DND-41 (cell line): ENCODE data around the gene FMN2.

Source experiments
- ATAC-seq: fragments of 200-7000 bp; cut with Tn5 transposase; 3 replicates; pipeline ENCODE4 v1.9.1; 2021; ENCODE audit warnings: low read depth; ENCODE audit not compliant: insufficient read depth
- DNase-seq: peaks from one replicate; pipeline ENCODE4 v3.0.0-alpha.2; 2020
- H2AFZ ChIP-seq: 2 replicates; pipeline ENCODE4 v1.6.0; 2012; ENCODE audit warnings: low read depth, low read length
- H3K27ac ChIP-seq: 2 replicates; pipeline ENCODE4 v1.5.1; 2012; ENCODE audit warnings: low read length, inconsistent platforms
- H3K27me3 ChIP-seq: fragments of 200-600 bp; sonication (generic); 2 replicates; pipeline ENCODE4 v1.6.0; 2012; ENCODE audit warnings: low read length, mild to moderate bottlenecking, inconsistent platforms; ENCODE audit not compliant: insufficient read depth, poor library complexity
- H3K36me3 ChIP-seq: 2 replicates; pipeline ENCODE4 v1.5.1; 2012; ENCODE audit warnings: low read length, inconsistent platforms; ENCODE audit not compliant: insufficient read depth
- H3K4me1 ChIP-seq: 2 replicates; pipeline ENCODE4 v1.5.1; 2012; ENCODE audit warnings: mild to moderate bottlenecking, low read length; ENCODE audit not compliant: insufficient read depth
- H3K4me2 ChIP-seq: 2 replicates; pipeline ENCODE4 v1.6.0; 2012; ENCODE audit warnings: mild to moderate bottlenecking, moderate library complexity, low read length, inconsistent platforms; ENCODE audit not compliant: insufficient read depth
- H3K4me3 ChIP-seq, 2 experiments: fragments of 200-600 bp in 1 of 2; shearing (Covaris generic) in 1 of 2; 2 replicates each; pipeline ENCODE4 v1.5.1; 2012 to 2016; ENCODE audit warnings: inconsistent platforms in 2 of 2, low read length in 2 of 2, mild to moderate bottlenecking in 2 of 2, low read depth in 1 of 2, moderate library complexity in 1 of 2
- H3K79me2 ChIP-seq: 2 replicates; pipeline ENCODE4 v1.6.0; 2012; ENCODE audit warnings: low read length, inconsistent platforms; ENCODE audit not compliant: insufficient read depth
- H3K9ac ChIP-seq: 2 replicates; pipeline ENCODE4 v1.6.0; 2012; ENCODE audit warnings: low read depth, mild to moderate bottlenecking, inconsistent platforms, low read length, moderate library complexity
- H3K9me3 ChIP-seq: 2 replicates; pipeline ENCODE4 v1.5.1; 2012; ENCODE audit warnings: low read length, moderate library complexity, mild to moderate bottlenecking, inconsistent platforms; ENCODE audit not compliant: insufficient read depth, severe bottlenecking
- H4K20me1 ChIP-seq: 2 replicates; pipeline ENCODE4 v1.6.0; 2012; ENCODE audit warnings: low read length; ENCODE audit not compliant: insufficient read depth
- CTCF ChIP-seq: IDR thresholded peaks from 2 replicates; pipeline ENCODE4 v1.5.1; 2012; ENCODE audit warnings: borderline replicate concordance, low read length, moderate library complexity, mild to moderate bottlenecking; ENCODE audit not compliant: poor library complexity, severe bottlenecking; ENCODE audit errors: extremely low read depth
- EZH2 ChIP-seq: IDR thresholded peaks from 3 replicates; pipeline ENCODE4 v1.6.1; 2012; ENCODE audit warnings: borderline replicate concordance, low read depth, mild to moderate bottlenecking, moderate library complexity, low read length, inconsistent platforms; ENCODE audit not compliant: severe bottlenecking

FMN2 gene

DNA sequence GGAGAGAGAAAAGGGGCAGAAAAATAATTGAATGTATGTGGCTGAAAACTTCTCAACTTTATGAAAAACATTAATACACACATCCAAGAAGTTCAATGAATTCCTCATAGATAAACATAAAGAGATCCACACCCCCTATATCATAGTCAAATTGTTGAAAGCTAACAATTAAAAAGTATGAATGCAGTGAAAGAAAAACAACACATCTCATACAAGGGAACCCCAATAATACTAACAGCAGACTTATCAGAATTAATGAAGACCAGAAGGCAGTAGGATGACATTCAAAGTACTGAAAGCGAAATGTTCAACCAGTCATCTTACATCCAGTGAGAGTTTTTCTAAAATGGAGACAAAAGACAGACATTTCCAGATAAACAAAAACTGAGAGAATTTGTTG, 134.4 kb downstream of the FMN2 start:
- no peaks in the 10 kb centered on the region for H4K20me1 ChIP-seq
- H3K27ac ChIP-seq = no peak overlapping the region
- H3K9ac ChIP-seq = no peak overlapping the region
- ATAC-seq (no peak), DNase-seq (no peak)
- H3K9me3 ChIP-seq = no peaks in the 10 kb centered on the region
- no peak for TF ChIP-seq EZH2
- TF ChIP-seq CTCF = no peak
- no peak overlapping the region for H3K4me2 ChIP-seq
- H3K27me3 ChIP-seq = no peaks in the 10 kb centered on the region
- no peak overlapping the region for H3K4me3 ChIP-seq
- no peaks in the 10 kb centered on the region for H3K79me2 ChIP-seq
- H2AFZ ChIP-seq = no peak overlapping the region
- H3K4me1 ChIP-seq = no peaks in the 10 kb centered on the region
- no peaks in the 10 kb centered on the region for H3K36me3 ChIP-seq

GRCh38 chr1:240230816-240231215, 139.1 kb downstream of the FMN2 start:
- H2AFZ ChIP-seq = no peak overlapping the region
- no peak for TF ChIP-seq CTCF
- TF ChIP-seq EZH2 = no peak
- no peak for ATAC-seq

GRCh38 chr1:240232530-240232929, 140.8 kb downstream of the FMN2 start:
- no peaks in the 10 kb centered on the region for H3K4me1 ChIP-seq
- H3K79me2 ChIP-seq = no peaks in the 10 kb centered on the region
- TF ChIP-seq EZH2 = no peak
- no peak for TF ChIP-seq CTCF
- H3K4me2 ChIP-seq = no peak overlapping the region
- H3K9ac ChIP-seq = no peak overlapping the region
- H3K9me3 ChIP-seq = no peaks in the 10 kb centered on the region
- H2AFZ ChIP-seq = no peak overlapping the region
- no peak overlapping the region for H3K4me3 ChIP-seq
- ATAC-seq = no peak
- no peaks in the 10 kb centered on the region for H3K36me3 ChIP-seq
- no peaks in the 10 kb centered on the region for H3K27me3 ChIP-seq
- no peak for DNase-seq
- no peaks in the 10 kb centered on the region for H4K20me1 ChIP-seq
- no peak overlapping the region for H3K27ac ChIP-seq

More at GRCh38 chr1:240230816-240231215, 139.1 kb downstream of the FMN2 start:
- Histone ChIP-seq H3K79me2 (no peaks in the 10 kb centered on the region), H3K27ac (no peak overlapping the region), H3K4me2 (no peak overlapping the region), H3K9me3 (no peaks in the 10 kb centered on the region), H3K4me3 (no peak overlapping the region), H4K20me1 (no peaks in the 10 kb centered on the region), H3K9ac (no peak overlapping the region), H3K4me1 (no peaks in the 10 kb centered on the region), H3K27me3 (no peaks in the 10 kb centered on the region), H3K36me3 (no peaks in the 10 kb centered on the region)
- no peak for DNase-seq
